ENCODE data around the gene KIRREL3.

Gene KIRREL3

GRCh38 chr11:126636911-126637794 is 363.4 kb downstream of the KIRREL3 start:
- no peaks in the 10 kb centered on the region for H3K9me3 ChIP-seq (ENCODE audit: control insufficient read depth, insufficient read depth, low read length)
- no peaks in the 10 kb centered on the region for H3K36me3 ChIP-seq (ENCODE audit: insufficient read depth, low read length)
- H3K4me1 ChIP-seq (ENCODE audit: insufficient read depth, low read length), result peaks cover 29% of the 10 kb centered on the region
- no peak overlapping the region for H3K9ac ChIP-seq (ENCODE audit: low read depth, low read length)

GRCh38 chr11:126635511-126635910 is 365.1 kb downstream of the KIRREL3 start:
- Histone ChIP-seq H3K36me3 (ENCODE audit: insufficient read depth, low read length) (no peaks in the 10 kb centered on the region), H3K9ac (ENCODE audit: low read depth, low read length) (no peak overlapping the region), H3K9me3 (ENCODE audit: control insufficient read depth, insufficient read depth, low read length) (no peaks in the 10 kb centered on the region), H3K4me1 (ENCODE audit: insufficient read depth, low read length) (peaks cover 39% of the 10 kb centered on the region)

DNA sequence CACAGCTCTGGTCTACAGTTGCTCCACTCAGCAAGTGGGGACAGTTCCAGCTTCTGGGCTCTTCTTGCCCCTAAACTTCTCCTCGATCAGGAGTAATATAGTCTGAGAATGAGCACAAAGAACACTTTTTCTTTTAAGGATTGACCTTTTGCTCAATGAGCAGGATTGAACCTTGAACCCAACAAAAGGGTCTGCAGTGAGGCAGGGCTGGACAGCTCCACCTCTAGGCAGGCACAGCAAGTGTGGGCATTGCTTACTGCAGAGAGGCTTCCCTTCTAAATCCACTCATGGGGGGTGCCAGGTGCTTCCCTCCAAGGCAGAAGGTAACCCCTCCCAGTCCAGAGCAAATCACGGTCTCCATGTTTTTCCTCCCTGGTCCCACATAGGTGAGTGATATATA is 365.6 kb downstream of the KIRREL3 start:
- Histone ChIP-seq H3K9ac (ENCODE audit: low read depth, low read length) (no peak overlapping the region), H3K4me1 (ENCODE audit: insufficient read depth, low read length) (peaks cover 39% of the 10 kb centered on the region), H3K9me3 (ENCODE audit: control insufficient read depth, insufficient read depth, low read length) (no peaks in the 10 kb centered on the region), H3K36me3 (ENCODE audit: insufficient read depth, low read length) (no peaks in the 10 kb centered on the region)

DNA sequence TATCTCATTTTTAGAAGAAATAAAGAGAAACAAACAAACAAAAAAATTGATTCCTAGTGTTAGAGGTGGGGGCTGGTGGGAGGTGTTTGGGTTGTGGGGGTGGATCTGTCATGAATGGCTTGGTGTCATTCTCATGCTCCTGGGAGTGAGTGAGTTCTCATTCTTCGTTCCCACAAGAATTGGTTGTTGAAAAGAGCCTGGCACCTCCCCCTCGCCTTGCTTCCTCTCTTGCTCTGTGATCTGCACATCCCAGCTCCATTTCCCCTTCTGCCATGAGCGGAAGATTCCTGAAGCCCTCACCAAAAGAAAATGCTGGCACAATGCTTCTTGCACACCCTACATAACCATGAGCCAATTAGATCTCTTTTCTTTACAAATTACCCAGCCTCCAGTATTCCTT is 367.2 kb downstream of the KIRREL3 start:
- Histone ChIP-seq H3K4me1 (ENCODE audit: insufficient read depth, low read length) (peaks cover 32% of the 10 kb centered on the region), H3K9ac (ENCODE audit: low read depth, low read length) (no peak overlapping the region), H3K9me3 (ENCODE audit: control insufficient read depth, insufficient read depth, low read length) (no peaks in the 10 kb centered on the region), H3K36me3 (ENCODE audit: insufficient read depth, low read length) (no peaks in the 10 kb centered on the region)

DNA sequence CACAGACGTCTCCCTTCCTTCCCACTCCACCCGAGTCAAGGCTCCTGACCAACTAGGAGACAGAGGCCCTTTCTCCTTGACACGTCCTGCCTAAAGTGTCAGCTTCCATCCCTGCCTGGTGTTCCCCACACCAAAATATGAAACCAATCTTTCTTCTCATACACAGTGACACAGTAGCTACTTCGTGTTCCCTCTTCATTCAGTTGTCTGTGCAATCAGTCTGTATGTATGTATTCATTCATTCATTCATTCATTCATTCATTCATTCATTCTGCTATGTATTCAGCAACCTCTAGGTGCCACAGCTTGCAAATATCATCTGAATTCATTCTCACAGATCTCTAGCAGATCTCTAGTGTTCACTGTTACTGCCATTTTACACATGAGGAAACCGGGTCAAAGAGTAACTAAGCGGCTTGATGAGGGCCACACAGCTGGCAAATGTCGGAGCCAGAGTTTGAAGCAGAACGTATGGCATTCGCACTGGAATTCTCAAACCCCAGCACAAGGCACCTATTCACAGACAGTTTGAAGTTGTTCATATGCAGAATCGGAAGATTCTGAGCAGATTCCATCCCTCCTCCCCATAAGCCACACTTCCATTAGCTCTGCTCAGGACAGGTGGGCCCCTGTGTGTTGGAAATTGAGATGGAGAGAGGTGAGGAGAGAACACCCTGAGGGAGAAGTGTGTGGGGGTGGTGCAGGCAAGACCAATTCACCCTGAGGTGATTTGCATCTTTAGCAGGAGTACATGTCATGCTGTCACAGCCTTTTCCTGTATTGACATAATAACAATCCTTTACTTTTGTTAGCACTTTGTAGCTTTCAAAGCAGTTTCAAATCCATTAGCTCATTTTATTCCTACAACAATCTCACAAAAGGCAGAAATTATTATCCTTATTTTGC is 369.4 kb downstream of the KIRREL3 start:
- no peak overlapping the region for H3K9ac ChIP-seq (ENCODE audit: low read depth, low read length)
- no peaks in the 10 kb centered on the region for H3K9me3 ChIP-seq (ENCODE audit: control insufficient read depth, insufficient read depth, low read length)
- H3K4me1 ChIP-seq (ENCODE audit: insufficient read depth, low read length), result peaks cover 16% of the 10 kb centered on the region
- H3K36me3 ChIP-seq (ENCODE audit: insufficient read depth, low read length), result no peaks in the 10 kb centered on the region

DNA sequence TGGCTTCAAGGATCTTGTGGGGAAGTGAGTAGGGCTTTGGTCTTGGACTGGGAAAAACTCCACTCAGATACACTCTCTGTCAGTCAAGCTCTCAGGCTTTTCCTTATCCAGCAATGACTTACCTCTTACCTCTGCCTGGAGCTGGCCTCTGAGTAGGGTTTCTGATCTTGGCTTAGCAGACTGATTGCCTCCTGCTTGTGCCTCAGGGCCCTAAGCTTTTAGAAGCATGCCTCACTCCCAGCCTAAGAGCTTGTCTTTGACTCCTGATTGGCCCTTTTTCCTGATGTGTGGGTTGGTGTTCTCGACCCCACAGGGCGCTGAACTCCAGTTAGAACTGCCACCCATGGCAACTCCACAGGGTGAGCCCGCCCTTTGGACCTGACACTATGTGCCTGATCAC is 370.1 kb downstream of the KIRREL3 start:
- Histone ChIP-seq H3K36me3 (ENCODE audit: insufficient read depth, low read length) (no peaks in the 10 kb centered on the region), H3K4me1 (ENCODE audit: insufficient read depth, low read length) (peaks cover 16% of the 10 kb centered on the region), H3K9me3 (ENCODE audit: control insufficient read depth, insufficient read depth, low read length) (no peaks in the 10 kb centered on the region), H3K9ac (ENCODE audit: low read depth, low read length) (no peak overlapping the region)

GRCh38 chr11:126628790-126629621 is 371.6 kb downstream of the KIRREL3 start:
- no peaks in the 10 kb centered on the region for H3K36me3 ChIP-seq (ENCODE audit: insufficient read depth, low read length)
- H3K9me3 ChIP-seq (ENCODE audit: control insufficient read depth, insufficient read depth, low read length), result no peaks in the 10 kb centered on the region
- H3K4me1 ChIP-seq (ENCODE audit: insufficient read depth, low read length), result peaks cover 16% of the 10 kb centered on the region
- no peak overlapping the region for H3K9ac ChIP-seq (ENCODE audit: low read depth, low read length)

DNA sequence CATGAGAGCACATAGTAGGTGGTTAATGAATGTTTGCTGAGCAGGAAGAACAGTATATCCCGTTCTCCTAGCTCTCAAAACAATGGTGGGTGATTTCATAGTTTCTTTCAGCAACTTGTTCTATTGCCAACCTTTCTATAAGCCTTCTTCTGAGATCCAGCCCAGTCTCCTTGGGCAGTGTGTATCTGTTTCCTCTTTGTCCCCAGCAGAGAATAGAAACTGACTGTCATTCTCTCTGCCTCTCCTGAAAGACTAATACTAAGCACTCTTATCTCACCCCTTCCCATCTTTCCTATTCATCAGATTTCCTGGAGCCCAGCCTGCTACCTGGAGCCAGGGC is 372.1 kb downstream of the KIRREL3 start:
- Histone ChIP-seq H3K9ac (ENCODE audit: low read depth, low read length) (no peak overlapping the region), H3K9me3 (ENCODE audit: control insufficient read depth, insufficient read depth, low read length) (no peaks in the 10 kb centered on the region), H3K36me3 (ENCODE audit: insufficient read depth, low read length) (no peaks in the 10 kb centered on the region), H3K4me1 (ENCODE audit: insufficient read depth, low read length) (peaks cover 12% of the 10 kb centered on the region)

DNA sequence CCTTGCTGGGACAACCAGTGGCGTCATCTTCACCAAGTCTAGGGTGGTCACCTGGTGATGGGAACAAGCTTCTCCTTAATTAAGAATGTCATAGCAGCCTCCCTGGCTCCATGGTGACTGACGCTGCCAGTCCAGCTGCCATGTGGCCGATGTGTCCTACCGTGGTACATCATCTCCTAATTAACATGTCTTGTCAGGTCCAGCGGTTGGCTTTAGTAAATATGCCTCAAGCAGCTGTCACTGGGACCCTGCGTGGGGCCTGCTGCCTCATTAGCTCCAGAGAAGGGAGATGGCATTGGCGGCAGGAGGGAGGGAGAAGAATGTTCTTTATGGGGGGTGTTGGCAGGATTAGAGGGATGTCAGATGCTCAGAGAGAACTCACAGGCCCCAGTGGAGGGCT is 373.1 kb downstream of the KIRREL3 start:
- Histone ChIP-seq H3K4me1 (ENCODE audit: insufficient read depth, low read length) (peaks cover 10% of the 10 kb centered on the region), H3K9ac (ENCODE audit: low read depth, low read length) (no peak overlapping the region), H3K9me3 (ENCODE audit: control insufficient read depth, insufficient read depth, low read length) (no peaks in the 10 kb centered on the region), H3K36me3 (ENCODE audit: insufficient read depth, low read length) (no peaks in the 10 kb centered on the region)

DNA sequence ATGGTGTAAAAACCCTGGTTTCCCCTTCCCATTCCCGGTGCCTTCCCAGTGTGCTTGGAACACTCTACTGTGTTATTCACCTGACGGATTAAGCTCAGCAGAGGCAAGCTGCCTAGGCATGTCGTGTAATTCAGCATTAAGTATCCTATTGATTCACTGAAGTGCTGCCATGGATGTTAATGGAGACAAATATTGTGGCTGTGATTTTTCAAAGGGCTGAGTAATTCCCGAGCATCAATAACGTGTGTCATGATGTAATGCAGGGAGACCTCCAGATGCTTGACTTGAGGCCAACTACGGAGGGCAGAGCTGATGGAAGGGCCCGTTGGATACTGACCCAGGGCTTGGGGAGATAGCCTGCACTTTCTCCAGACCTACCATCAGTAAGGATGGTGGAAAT is 376.1 kb downstream of the KIRREL3 start:
- H3K9ac ChIP-seq (ENCODE audit: low read depth, low read length), result no peak overlapping the region

DNA sequence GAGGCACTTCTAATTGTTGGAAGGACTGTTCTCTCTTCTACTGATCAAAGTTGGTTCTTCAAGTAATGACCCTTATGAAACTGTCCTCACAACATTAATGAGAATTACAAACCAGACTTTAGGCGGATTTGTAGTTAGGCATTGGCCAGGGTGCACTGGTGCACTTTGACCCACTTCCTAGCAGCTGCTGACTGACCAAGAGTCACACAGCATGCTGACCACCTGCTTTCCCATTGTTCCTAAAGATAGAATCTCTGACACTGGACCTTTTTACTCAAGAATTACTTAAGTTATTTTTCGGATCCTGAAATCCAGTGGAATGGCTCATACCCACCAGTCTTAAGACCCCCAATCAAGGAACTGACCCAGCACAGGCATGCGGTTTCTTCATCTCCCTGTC is 381.1 kb downstream of the KIRREL3 start:
- H3K9me3 ChIP-seq (ENCODE audit: control insufficient read depth, insufficient read depth, low read length), result no peaks in the 10 kb centered on the region

More for the DNA sequence above, 376.1 kb downstream of the KIRREL3 start:
- Histone ChIP-seq H3K9me3 (ENCODE audit: control insufficient read depth, insufficient read depth, low read length) (no peaks in the 10 kb centered on the region), H3K4me1 (ENCODE audit: insufficient read depth, low read length) (no peaks in the 10 kb centered on the region), H3K36me3 (ENCODE audit: insufficient read depth, low read length) (no peaks in the 10 kb centered on the region)

GRCh38 chr11:126615845-126616244 is 384.7 kb downstream of the KIRREL3 start:
- no peaks in the 10 kb centered on the region for H3K4me1 ChIP-seq (ENCODE audit: insufficient read depth, low read length)
- H3K9me3 ChIP-seq (ENCODE audit: control insufficient read depth, insufficient read depth, low read length), result no peaks in the 10 kb centered on the region

More for the DNA sequence above, 381.1 kb downstream of the KIRREL3 start:
- H3K9ac ChIP-seq (ENCODE audit: low read depth, low read length), result no peak overlapping the region
- H3K36me3 ChIP-seq (ENCODE audit: insufficient read depth, low read length), result no peaks in the 10 kb centered on the region
- H3K4me1 ChIP-seq (ENCODE audit: insufficient read depth, low read length), result no peaks in the 10 kb centered on the region

GRCh38 chr11:126613272-126613671 is 387.3 kb downstream of the KIRREL3 start:
- Histone ChIP-seq H3K36me3 (ENCODE audit: insufficient read depth, low read length) (no peaks in the 10 kb centered on the region), H3K9ac (ENCODE audit: low read depth, low read length) (no peak overlapping the region)

More at GRCh38 chr11:126615845-126616244, 384.7 kb downstream of the KIRREL3 start:
- H3K9ac ChIP-seq (ENCODE audit: low read depth, low read length), result no peak overlapping the region
- no peaks in the 10 kb centered on the region for H3K36me3 ChIP-seq (ENCODE audit: insufficient read depth, low read length)

DNA sequence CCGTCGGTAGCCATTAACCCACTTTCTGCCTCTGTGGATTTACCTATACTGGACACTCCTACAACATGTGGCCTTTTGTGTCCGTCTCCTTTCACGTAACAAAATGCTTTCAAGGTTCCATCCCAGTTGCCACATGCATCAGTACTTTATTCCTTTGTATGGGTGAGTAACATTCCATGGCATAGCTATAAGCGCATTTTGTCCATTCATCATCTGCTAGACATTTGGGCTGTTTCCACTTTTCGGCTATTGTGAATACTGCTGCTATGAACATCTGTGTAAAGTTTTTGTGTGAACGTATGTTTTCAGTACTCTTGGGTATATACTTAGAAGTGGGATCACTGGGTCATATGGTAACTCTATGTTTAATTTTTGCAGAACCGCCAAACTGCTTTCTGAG is 387.9 kb downstream of the KIRREL3 start:
- H3K36me3 ChIP-seq (ENCODE audit: insufficient read depth, low read length), result no peaks in the 10 kb centered on the region
- no peaks in the 10 kb centered on the region for H3K9me3 ChIP-seq (ENCODE audit: control insufficient read depth, insufficient read depth, low read length)
- H3K9ac ChIP-seq (ENCODE audit: low read depth, low read length), result no peak overlapping the region
- peaks cover 13% of the 10 kb centered on the region; the same call in 1 of the 2 replicates for H3K4me1 ChIP-seq (ENCODE audit: insufficient read depth, low read length)

More at GRCh38 chr11:126613272-126613671, 387.3 kb downstream of the KIRREL3 start:
- H3K4me1 ChIP-seq (ENCODE audit: insufficient read depth, low read length), result peaks cover 7% of the 10 kb centered on the region; the same call in 1 of the 2 replicates
- no peaks in the 10 kb centered on the region for H3K9me3 ChIP-seq (ENCODE audit: control insufficient read depth, insufficient read depth, low read length)
